A549 (cell line): Measurements from ENCODE around the gene FIGN. TPM values are rescaled to one million over a fixed set of nuclear protein-coding genes. Genes with fewer than 3 reads are reported as not detected.

Source experiments
- ATAC-seq, 2 experiments: fragments of 200-7000 bp in 1 of 2; fragments of >200 bp in 1 of 2; cut with Nextera tagmentation in 1 of 2; cut with Tn5 transposase in 1 of 2; 3 replicates each; pipeline versions ENCODE4 v1.8.0 to v1.9.1; 2018 to 2020; ENCODE audit warnings: mild to moderate bottlenecking in 1 of 2, moderate library complexity in 1 of 2
- CTCF ChIA-PET: fragments of 300-600 bp; sonication (Branson Sonifier 250); formaldehyde crosslinking; extraction: SDS; loops from one replicate; lab custom pipeline; 2021; ENCODE audit warnings: antibody characterized with exemption, inconsistent platforms; lab: Yijun Ruan, JAX
- POLR2A ChIA-PET: fragments of 350-600 bp; formaldehyde crosslinking; extraction: SDS; loops from one replicate; lab custom pipeline; 2021; ENCODE audit warnings: antibody characterized with exemption, inconsistent platforms; lab: Yijun Ruan, JAX
- DNase-seq, 2 experiments: peaks; one replicate each; pipeline versions ENCODE4 v3.0.0 to v3.0.0-alpha.2; 2011 to 2016; ENCODE audit warnings: low read depth in 1 of 2, low spot score in 1 of 2
- FAIRE-seq: peaks from 2 replicates; lab custom pipeline; 2011; peaks lifted over from hg19 to GRCh38; lab: Jason Lieb, UNC
- H3K27ac ChIP-seq, 2 experiments: fragments of >200 bp; sonication (Bioruptor Twin); formaldehyde crosslinking; 3 replicates each; pipeline ENCODE4 v1.5.1; 2016 to 2017
- H3K4me1 ChIP-seq: fragments of >200 bp; sonication (Bioruptor Twin); formaldehyde crosslinking; 3 replicates; pipeline ENCODE4 v1.6.1; 2016
- H3K4me2 ChIP-seq: fragments of >200 bp; sonication (Bioruptor Twin); formaldehyde crosslinking; 3 replicates; pipeline ENCODE4 v1.6.1; 2016
- H3K4me3 ChIP-seq: fragments of >200 bp; sonication (Bioruptor Twin); formaldehyde crosslinking; 3 replicates; pipeline ENCODE4 v1.5.1; 2016
- H3K9me3 ChIP-seq: fragments of >200 bp; sonication (Bioruptor Twin); formaldehyde crosslinking; 3 replicates; pipeline ENCODE4 v1.6.1; 2016
- ATOH8 ChIP-seq: fragments of 250-450 bp; sonication (Bioruptor Pico); IDR thresholded peaks from 2 replicates; pipeline ENCODE4 v1.5.0; 2020; ENCODE audit warnings: low read depth, mild to moderate bottlenecking, moderate library complexity
- BHLHE40 ChIP-seq: IDR thresholded peaks from 2 replicates; pipeline ENCODE4 v1.6.1; 2012; ENCODE audit warnings: low read depth, low read length, inconsistent platforms
- CBX2 ChIP-seq: fragments of 200-600 bp; sonication (generic); IDR thresholded peaks from 2 replicates; pipeline ENCODE4 v1.6.1; 2016; ENCODE audit warnings: low read depth, mild to moderate bottlenecking, borderline replicate concordance
- E2F6 ChIP-seq: IDR thresholded peaks from 2 replicates; pipeline ENCODE4 v1.6.1; 2012; ENCODE audit warnings: low read depth, borderline replicate concordance
- EHF ChIP-seq: fragments of 250-450 bp; sonication (Bioruptor Pico); IDR thresholded peaks from 2 replicates; pipeline ENCODE4 v1.5.0; 2020; ENCODE audit warnings: mild to moderate bottlenecking
- EHMT2 ChIP-seq: fragments of 200-600 bp; sonication (generic); IDR thresholded peaks from 2 replicates; pipeline ENCODE4 v1.6.1; 2016; ENCODE audit warnings: antibody characterized with exemption, low read depth, mild to moderate bottlenecking, moderate library complexity
- EP300 ChIP-seq, 2 experiments: fragments of >200 bp; sonication (Bioruptor Twin); formaldehyde crosslinking; IDR thresholded peaks; 2 replicates in 1 of 2; 3 replicates in 1 of 2; pipeline ENCODE4 v1.6.1; 2016 to 2017
- ESRRA ChIP-seq: fragments of 150-350 bp; IDR thresholded peaks from 2 replicates; pipeline ENCODE4 v1.6.1; 2014; ENCODE audit warnings: mild to moderate bottlenecking, low read length, borderline replicate concordance
- FOSB ChIP-seq: fragments of 250-450 bp; sonication (Bioruptor Pico); IDR thresholded peaks from 2 replicates; pipeline ENCODE4 v1.5.0; 2020; ENCODE audit warnings: mild to moderate bottlenecking, moderate library complexity
- FOXS1 ChIP-seq: fragments of 250-450 bp; sonication (Bioruptor Pico); IDR thresholded peaks from 2 replicates; pipeline ENCODE4 v1.5.0; 2020; ENCODE audit warnings: mild to moderate bottlenecking, moderate library complexity
- GATA3 ChIP-seq: IDR thresholded peaks from 2 replicates; pipeline ENCODE4 v1.6.1; 2012; ENCODE audit warnings: borderline replicate concordance
- HDAC2 ChIP-seq: fragments of 200-600 bp; sonication (generic); IDR thresholded peaks from 2 replicates; pipeline ENCODE4 v1.6.1; 2016
- HES2 ChIP-seq: fragments of >200 bp; sonication (Bioruptor Twin); formaldehyde crosslinking; IDR thresholded peaks from 2 replicates; pipeline ENCODE4 v1.6.1; 2016
- HEYL ChIP-seq: fragments of 250-450 bp; sonication (Bioruptor Pico); IDR thresholded peaks from 2 replicates; pipeline ENCODE4 v1.8.0; 2021; ENCODE audit warnings: mild to moderate bottlenecking, moderate library complexity
- HOXA7 ChIP-seq: fragments of 250-450 bp; sonication (Bioruptor Pico); IDR thresholded peaks from 2 replicates; pipeline ENCODE4 v1.5.0; 2020; ENCODE audit warnings: mild to moderate bottlenecking, moderate library complexity
- HOXB13 ChIP-seq: fragments of 250-450 bp; sonication (Bioruptor Pico); IDR thresholded peaks from 2 replicates; pipeline ENCODE4 v1.5.0; 2020; ENCODE audit warnings: low read depth, mild to moderate bottlenecking, moderate library complexity
- JUN ChIP-seq, 2 experiments: fragments of >200 bp; sonication (Bioruptor Twin); formaldehyde crosslinking; IDR thresholded peaks; 2 replicates in 1 of 2; 3 replicates in 1 of 2; pipeline ENCODE4 v1.6.1; 2016 to 2017
- KDM1A ChIP-seq: fragments of 200-600 bp; sonication (generic); IDR thresholded peaks from 2 replicates; pipeline ENCODE4 v1.6.1; 2016; ENCODE audit warnings: low read depth, mild to moderate bottlenecking
- KDM5A ChIP-seq: fragments of 200-600 bp; sonication (generic); IDR thresholded peaks from 2 replicates; pipeline ENCODE4 v1.6.1; 2016; ENCODE audit warnings: antibody characterized with exemption, mild to moderate bottlenecking
- MAZ ChIP-seq: fragments of 150-350 bp; IDR thresholded peaks from 2 replicates; pipeline ENCODE4 v1.6.1; 2014; ENCODE audit warnings: antibody characterized with exemption, low read depth, low read length, borderline replicate concordance
- MYC ChIP-seq: IDR thresholded peaks from 2 replicates; pipeline ENCODE4 v1.6.1; 2012; ENCODE audit warnings: mild to moderate bottlenecking, inconsistent platforms, low read length, improper control_type of control experiment, borderline replicate concordance
- NFE2L2 ChIP-seq: fragments of 150-350 bp; conservative IDR thresholded peaks from 2 replicates; pipeline ENCODE4 v1.6.1; 2014; ENCODE audit warnings: low read length
- PHF8 ChIP-seq: fragments of 200-600 bp; sonication (generic); IDR thresholded peaks from 2 replicates; pipeline ENCODE4 v1.6.1; 2016; ENCODE audit warnings: low read depth, mild to moderate bottlenecking, antibody characterized with exemption, moderate library complexity, borderline replicate concordance
- RAD21 ChIP-seq, 2 experiments: fragments of >200 bp in 1 of 2; sonication (Bioruptor Twin) in 1 of 2; formaldehyde crosslinking in 1 of 2; IDR thresholded peaks in 1 of 2; conservative IDR thresholded peaks in 1 of 2; 2 replicates in 1 of 2; 3 replicates in 1 of 2; pipeline ENCODE4 v1.6.1; 2012 to 2018; ENCODE audit warnings: inconsistent platforms in 1 of 2
- RARB ChIP-seq: fragments of 250-450 bp; sonication (Bioruptor Pico); IDR thresholded peaks from 2 replicates; pipeline ENCODE4 v1.8.0; 2021; ENCODE audit warnings: mild to moderate bottlenecking, moderate library complexity
- RCOR1 ChIP-seq: fragments of 150-350 bp; IDR thresholded peaks from 2 replicates; pipeline ENCODE4 v1.6.1; 2014; ENCODE audit warnings: antibody characterized with exemption, low read length, low read depth
- RFX5 ChIP-seq: fragments of 450-650 bp; IDR thresholded peaks from 2 replicates; pipeline ENCODE4 v1.7.1; 2014; ENCODE audit warnings: antibody characterized with exemption, mild to moderate bottlenecking, moderate library complexity
- RNF2 ChIP-seq: fragments of 200-600 bp; sonication (generic); IDR thresholded peaks from 2 replicates; pipeline ENCODE4 v1.6.1; 2016; ENCODE audit warnings: low read depth, mild to moderate bottlenecking, antibody characterized with exemption, moderate library complexity, borderline replicate concordance
- TP53 ChIP-seq: fragments of 250-450 bp; sonication (Bioruptor Pico); IDR thresholded peaks from 2 replicates; pipeline ENCODE4 v1.5.0; 2021; ENCODE audit warnings: mild to moderate bottlenecking, moderate library complexity
- ZNF302 ChIP-seq: fragments of 250-450 bp; sonication (Bioruptor Pico); IDR thresholded peaks from 2 replicates; pipeline ENCODE4 v1.9.0; 2021; ENCODE audit warnings: inconsistent platforms, mild to moderate bottlenecking, moderate library complexity
- ZSCAN20 ChIP-seq: fragments of 250-450 bp; sonication (Bioruptor Pico); IDR thresholded peaks from 2 replicates; pipeline ENCODE4 v1.8.0; 2022; ENCODE audit warnings: mild to moderate bottlenecking, moderate library complexity
- WGBS: methylation state at CpG from one replicate; pipeline ENCODE4 v1.1.6; 2017; ENCODE audit errors: missing lambda C conversion rate; 5-methylcytosine and 5-hydroxymethylcytosine counted together
- polyA plus RNA-seq, 4 experiments: library from polyadenylated mRNA; depleted of rRNA in 3 of 4; stranded (reverse); fragments of >200 nt; fragmentation: RNase III in 1 of 4; extraction: RNeasy Plus Mini Kit Qiagen cat#74134 plus additional on column Dnase treatment in 1 of 4; gene quantifications; 2 replicates in 3 of 4; 3 replicates in 1 of 4; pipeline ENCODE4 v1.2.3, GENCODE V29; 2011 to 2017

The FIGN gene
- polyA plus RNA-seq, 2 of the 4 experiments (the other 2 are of a cell fraction) = 1.9 to 3.8 TPM

- CTCF ChIA-PET = interaction anchor here (0.7 to 0.9 kb wide), 2 partner anchors 240 to 677 kb away, joined by 3 to 5 read pairs; no protein-coding TSS in a partner anchor
- POLR2A ChIA-PET = no interaction called here
- ATAC-seq = no peak
- Histone ChIP-seq H3K4me1 (no peaks in the 10 kb centered on the region), H3K9me3 (no peaks in the 10 kb centered on the region), H3K27ac (no peak overlapping the region), H3K4me3 (no peak overlapping the region), H3K4me2 (no peak overlapping the region)
- FAIRE-seq = no peak
- 96% methylated on average over 4 of the region's 4 CpGs for WGBS
- no peak for DNase-seq
- TF ChIP-seq KDM1A (no peak), MYC (no peak), HOXA7 (CRISPR knock-in tag) (no peak), HOXB13 (CRISPR knock-in tag) (no peak), KDM5A (no peak), NFE2L2 (no peak), FOSB (no peak), EP300 (IDR thresholded peaks at IDR 0.05) (no peak), PHF8 (no peak), RFX5 (no peak), EHMT2 (no peak), ZNF302 (CRISPR knock-in tag) (no peak), ZSCAN20 (CRISPR knock-in tag) (no peak)
Observed at GRCh38 chr2:163711258-163711657, 24.6 kb downstream of the FIGN start.

- TF ChIP-seq RNF2 (no peak), JUN (IDR thresholded peaks at IDR 0.05) (no peak), MAZ (no peak), RARB (CRISPR knock-in tag) (no peak), EHF (CRISPR knock-in tag) (no peak), KDM5A (no peak), HDAC2 (no peak), ZSCAN20 (CRISPR knock-in tag) (no peak), RCOR1 (no peak), TP53 (CRISPR knock-in tag) (no peak), HES2 (no peak), BHLHE40 (no peak), RFX5 (no peak), GATA3 (no peak)
- POLR2A ChIA-PET = no interaction called here
- CTCF ChIA-PET = interaction anchor here (1.6 kb wide), 2 partner anchors 24 to 38 kb away, joined by 3 read pairs; no protein-coding TSS in a partner anchor
- H3K4me2 ChIP-seq = no peak overlapping the region
- WGBS = 91% methylated on average over 2 of the region's 2 CpGs
- FAIRE-seq (no peak), ATAC-seq (no peak), DNase-seq (no peak)
- H3K27ac ChIP-seq = no peak overlapping the region
- H3K4me1 ChIP-seq = no peaks in the 10 kb centered on the region
- no peaks in the 10 kb centered on the region for H3K9me3 ChIP-seq
- no peak overlapping the region for H3K4me3 ChIP-seq
Observed at GRCh38 chr2:163709270-163709669, 26.5 kb downstream of the FIGN start.

GRCh38 chr2:163708265-163708664, 27.5 kb downstream of the FIGN start:
- ATAC-seq = no peak
- DNase-seq = no peak
- Histone ChIP-seq H3K9me3 (no peaks in the 10 kb centered on the region), H3K4me3 (no peak overlapping the region), H3K4me2 (no peak overlapping the region), H3K27ac (no peak overlapping the region), H3K4me1 (no peaks in the 10 kb centered on the region)
- TF ChIP-seq CBX2 = no peak
- TF ChIP-seq TP53 (CRISPR knock-in tag) = no peak
- TF ChIP-seq ATOH8 (CRISPR knock-in tag) = no peak
- no peak for TF ChIP-seq RFX5
- no peak for TF ChIP-seq PHF8
- no peak for TF ChIP-seq EHF (CRISPR knock-in tag)
- TF ChIP-seq GATA3 = no peak
- TF ChIP-seq HDAC2 = no peak
- TF ChIP-seq ESRRA = no peak
- TF ChIP-seq FOXS1 (CRISPR knock-in tag) = no peak
- no peak for TF ChIP-seq HEYL
- TF ChIP-seq RNF2 = no peak
- no peak for TF ChIP-seq NFE2L2
- no peak for TF ChIP-seq EHMT2
- TF ChIP-seq E2F6 = no peak
- TF ChIP-seq RAD21 (conservative IDR thresholded peaks at IDR 0.05 in 1 of 2, IDR thresholded peaks at IDR 0.05 in 1 of 2) = no peak
- no peak for TF ChIP-seq HOXA7 (CRISPR knock-in tag)
- POLR2A ChIA-PET = no interaction called here
- 95% methylated on average over 4 of the region's 4 CpGs for WGBS
- CTCF ChIA-PET = no interaction called here
- FAIRE-seq = no peak
